GM12872 (cell line): Measurements from ENCODE around the gene EMILIN2.

Source experiments
- CTCF ChIP-seq: IDR thresholded peaks from 3 replicates; pipeline ENCODE4 v1.5.1; 2011; ENCODE audit warnings: low read depth, mild to moderate bottlenecking, low read length, moderate library complexity; ENCODE audit not compliant: insufficient read depth

The EMILIN2 gene

GRCh38 chr18:2895391-2895790 is 48.6 kb downstream of the EMILIN2 start:
- no peak for TF ChIP-seq CTCF

GRCh38 chr18:2896990-2897389 is 50.2 kb downstream of the EMILIN2 start:
- no peak for TF ChIP-seq CTCF

GRCh38 chr18:2897448-2898185 is 50.8 kb downstream of the EMILIN2 start:
- no peak for TF ChIP-seq CTCF

GRCh38 chr18:2898186-2898640 is 51.4 kb downstream of the EMILIN2 start:
- no peak for TF ChIP-seq CTCF

- no peak for TF ChIP-seq CTCF
These were observed 54.0 kb downstream of the EMILIN2 start for GRCh38 chr18:2900684-2901422.

- no peak for TF ChIP-seq CTCF
These were observed 54.7 kb downstream of the EMILIN2 start for GRCh38 chr18:2901423-2901985.

- no peak for TF ChIP-seq CTCF
These were observed 55.5 kb downstream of the EMILIN2 start for GRCh38 chr18:2902327-2902726.
